Smooth muscle cell of bladder (primary cell): ENCODE measurements around the gene SH3YL1. TPM values are rescaled to one million over a fixed set of nuclear protein-coding genes. Genes with fewer than 3 reads are reported as not detected.

ENCODE experiments used
- total RNA-seq: library from RNA; depleted of rRNA; stranded (reverse); fragments of >200 nt; gene quantifications from 2 replicates; pipeline ENCODE4 v1.2.3, GENCODE V29; 2014

SH3YL1 gene, protein sequence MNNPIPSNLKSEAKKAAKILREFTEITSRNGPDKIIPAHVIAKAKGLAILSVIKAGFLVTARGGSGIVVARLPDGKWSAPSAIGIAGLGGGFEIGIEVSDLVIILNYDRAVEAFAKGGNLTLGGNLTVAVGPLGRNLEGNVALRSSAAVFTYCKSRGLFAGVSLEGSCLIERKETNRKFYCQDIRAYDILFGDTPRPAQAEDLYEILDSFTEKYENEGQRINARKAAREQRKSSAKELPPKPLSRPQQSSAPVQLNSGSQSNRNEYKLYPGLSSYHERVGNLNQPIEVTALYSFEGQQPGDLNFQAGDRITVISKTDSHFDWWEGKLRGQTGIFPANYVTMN
- total RNA-seq: 33.4 and 39.3 TPM in 2 replicates

DNA sequence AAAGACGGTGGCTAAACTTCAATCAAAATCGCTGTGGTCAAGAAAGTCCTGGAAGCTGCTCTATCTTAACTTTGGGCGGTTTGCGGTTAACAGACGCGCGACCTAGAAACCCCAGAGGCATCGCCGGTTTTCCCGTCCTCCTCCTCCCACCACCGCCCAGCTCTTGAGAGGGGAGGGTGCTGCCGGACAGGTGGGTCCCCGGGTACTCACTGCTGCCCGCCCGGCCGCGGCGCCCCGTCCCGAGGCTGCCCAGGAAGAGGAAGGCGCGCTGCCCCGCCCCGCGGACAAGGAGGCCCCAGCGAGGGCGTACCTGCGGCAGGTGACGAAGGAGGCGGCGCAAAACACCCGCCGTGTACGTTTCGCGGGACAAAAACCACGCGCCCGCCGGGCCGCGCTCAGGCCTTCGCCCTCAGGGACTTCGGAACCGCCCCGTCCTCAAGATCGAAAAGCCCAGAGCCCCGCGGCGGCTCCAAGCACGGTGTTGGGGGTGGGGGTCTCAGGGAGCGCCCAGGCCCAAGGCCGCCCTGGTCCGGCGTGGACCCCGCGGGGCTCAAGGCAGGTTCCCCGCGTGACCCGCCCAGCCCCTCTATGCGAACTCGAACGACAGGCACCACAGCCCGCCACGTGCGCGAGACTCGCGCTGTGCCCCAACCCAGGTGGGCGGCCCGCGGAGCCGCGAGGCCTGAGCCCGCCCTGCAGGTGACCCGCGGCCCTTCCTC lies at the start of gene SH3YL1:
SH3YL1 (minus strand) TSS at position 259 of the 719 bp plus-strand sequence; CDS start at position 211, 48 bp downstream.

DNA sequence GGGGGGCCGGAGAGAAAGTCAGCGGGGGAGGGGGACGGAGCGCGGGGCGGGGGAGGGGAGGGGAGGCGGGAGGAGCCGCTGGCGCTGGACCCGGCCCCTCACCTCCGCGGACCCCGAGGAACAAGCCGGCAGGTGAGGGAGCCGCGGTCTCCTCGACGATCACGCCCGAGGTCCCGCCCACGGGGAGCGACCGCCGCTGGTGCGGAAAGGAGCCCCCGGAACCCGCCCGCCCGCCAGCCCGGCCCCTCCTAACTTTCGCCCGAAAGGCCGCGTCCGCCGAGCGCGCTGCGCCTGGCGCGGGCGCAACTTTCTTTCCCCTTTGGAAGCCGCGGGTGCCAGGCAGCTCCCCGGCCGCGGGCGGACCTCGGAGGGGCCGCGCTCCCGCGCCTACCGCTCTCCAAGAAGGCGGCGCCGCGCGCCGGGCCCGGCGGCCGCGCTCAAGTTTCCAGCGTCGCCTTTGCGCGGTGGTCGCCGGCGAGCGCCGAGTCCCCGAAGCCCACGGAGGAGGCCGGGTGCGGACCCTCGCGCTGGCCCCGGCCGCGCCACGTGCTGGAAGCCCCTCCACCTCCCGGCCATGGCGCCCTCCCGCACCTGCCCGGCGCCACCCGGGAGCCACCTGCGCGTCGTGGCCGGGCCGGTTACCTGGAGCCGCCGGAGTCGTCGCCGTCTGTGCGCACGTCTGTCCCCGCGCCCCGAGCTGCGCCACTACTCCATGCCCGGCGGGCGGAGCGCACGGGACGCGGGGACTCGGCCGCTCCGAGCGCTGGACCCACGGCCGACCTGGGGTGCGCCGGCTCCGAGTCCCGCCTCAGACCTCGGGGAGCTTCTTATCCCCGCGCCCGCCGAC lies 24.3 kb upstream of the SH3YL1 start, which contains the start of gene ALKAL2:
ALKAL2 (minus strand) TSS at position 181 of the 847 bp plus-strand sequence. CDS start 256 bp downstream, outside the sequence.

DNA sequence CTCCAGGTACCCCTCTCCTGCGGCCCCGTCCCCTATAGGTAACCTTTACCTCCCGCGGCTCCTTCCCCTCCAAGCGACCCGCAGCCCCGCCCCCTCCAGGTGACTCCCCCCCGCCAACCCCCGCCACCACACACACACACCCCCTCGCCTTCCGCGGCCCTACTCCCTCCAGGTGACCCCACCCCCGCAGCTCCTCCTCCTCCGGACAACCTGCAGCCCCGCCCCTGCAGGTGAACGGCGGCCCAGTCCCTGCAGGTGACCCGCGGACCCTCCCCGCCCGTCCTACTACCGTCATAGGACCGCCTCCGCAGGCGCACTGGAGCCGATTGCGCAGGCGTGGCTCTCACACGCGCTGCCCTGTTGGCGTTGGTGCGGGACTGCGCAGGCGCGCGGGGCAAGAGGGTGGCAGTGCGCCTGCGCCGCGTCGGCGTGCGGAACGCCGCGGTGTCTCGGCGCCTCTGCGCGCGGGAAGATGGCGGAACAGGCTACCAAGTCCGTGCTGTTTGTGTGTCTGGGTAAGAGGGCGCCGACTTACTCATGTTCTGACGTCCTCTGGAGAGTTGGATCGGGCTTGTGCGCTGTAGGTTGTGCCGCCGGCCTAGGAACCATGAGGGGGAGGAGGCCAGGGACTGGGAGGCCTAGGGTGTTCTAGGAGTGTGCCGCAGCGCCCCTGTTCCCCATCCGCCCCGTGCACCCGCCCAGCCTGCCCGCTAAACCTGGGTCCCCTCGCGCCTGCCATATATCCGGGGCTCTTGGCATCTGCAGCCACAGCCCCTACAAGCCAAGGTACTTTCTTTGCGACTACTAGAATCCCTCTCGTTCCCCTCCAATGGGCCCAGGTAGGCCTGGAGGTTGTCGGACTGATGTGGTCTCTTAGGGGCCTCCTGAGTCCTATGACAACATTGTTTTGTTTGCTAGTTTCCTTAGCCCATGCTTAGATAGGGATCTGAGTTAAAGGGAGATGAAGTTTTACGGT lies 949 bp upstream of the SH3YL1 start, which contains the start of gene ACP1:
ACP1 (plus strand) TSS at position 455 of the 976 bp plus-strand sequence; CDS start at position 473, 18 bp downstream.

Other genes with a start within 250 kb of the SH3YL1 start
- 0.09 TPM in 1 of 2 replicates, not detected in the other for gene FAM110C, start 217.5 kb downstream of the SH3YL1 start, total RNA-seq
- 85.8 and 104 TPM in 2 replicates for gene ACP1, start 915 bp upstream of the SH3YL1 start, total RNA-seq
- 0.43 TPM in 1 of 2 replicates, not detected in the other for gene ALKAL2, start 24.1 kb upstream of the SH3YL1 start, total RNA-seq